K562 (cell line): ENCODE data around the gene EZH1. TPM values are rescaled to one million over a fixed set of nuclear protein-coding genes. Genes with fewer than 3 reads are reported as not detected.

Source experiments
- CBX2 ChIP-seq: fragments of 200-600 bp; sonication (generic); IDR thresholded peaks from one replicate; pipeline ENCODE4 v1.6.1; 2012; ENCODE audit warnings: mild to moderate bottlenecking, low read length, inconsistent platforms; ENCODE audit not compliant: insufficient read depth, poor library complexity, severe bottlenecking
- ELF4 ChIP-seq: fragments of 450-650 bp; formaldehyde crosslinking; IDR thresholded peaks from 2 replicates; pipeline ENCODE4 v1.4.0; 2022; ENCODE audit warnings: missing genetic modification characterization
- ETS1 ChIP-seq: conservative IDR thresholded peaks from 2 replicates; pipeline ENCODE4 v1.6.1; 2011; ENCODE audit warnings: low read depth, mild to moderate bottlenecking, low read length; ENCODE audit not compliant: control insufficient read depth
- FOXA1 ChIP-seq: fragments of 450-650 bp; IDR thresholded peaks from 2 replicates; pipeline ENCODE4 v1.6.1; 2016; ENCODE audit warnings: mild to moderate bottlenecking, borderline replicate concordance
- HBP1 ChIP-seq: fragments of 450-650 bp; formaldehyde crosslinking; IDR thresholded peaks from 2 replicates; pipeline ENCODE4 v1.4.0; 2022; ENCODE audit warnings: missing genetic modification characterization
- HMGXB4 ChIP-seq: sonication (generic); formaldehyde crosslinking; IDR thresholded peaks from 2 replicates; pipeline ENCODE4 v1.8.1; 2023; ENCODE audit warnings: mild to moderate bottlenecking, missing genetic modification reagents
- MBD1 ChIP-seq: fragments of 250-450 bp; sonication (Bioruptor Pico); IDR thresholded peaks from 2 replicates; pipeline ENCODE4 v1.8.0; 2022; ENCODE audit warnings: inconsistent platforms
- MTF1 ChIP-seq: fragments of 250-450 bp; sonication (Bioruptor Pico); IDR thresholded peaks from 2 replicates; pipeline ENCODE4 v1.9.0; 2021; ENCODE audit warnings: moderate library complexity, mild to moderate bottlenecking, inconsistent platforms, borderline replicate concordance
- POLR2G ChIP-seq: fragments of 200-400 bp; formaldehyde crosslinking; IDR thresholded peaks from 2 replicates; pipeline ENCODE4 v1.6.1; 2017; ENCODE audit warnings: low read depth, mild to moderate bottlenecking, antibody characterized with exemption, low read length, moderate library complexity
- RBM15 ChIP-seq: fragments of 200-400 bp; formaldehyde crosslinking; IDR thresholded peaks from 2 replicates; pipeline ENCODE4 v1.6.1; 2018; ENCODE audit warnings: mild to moderate bottlenecking, low read length, moderate library complexity; ENCODE audit not compliant: insufficient read depth
- RNF219 ChIP-seq: fragments of 250-450 bp; sonication (Bioruptor Pico); IDR thresholded peaks from 2 replicates; pipeline ENCODE4 v1.5.0; 2022; ENCODE audit warnings: mild to moderate bottlenecking
- SIN3B ChIP-seq: fragments of 450-650 bp; IDR thresholded peaks from 2 replicates; pipeline ENCODE4 v1.6.1; 2017; ENCODE audit warnings: low read depth, mild to moderate bottlenecking, moderate library complexity
- STAT5B ChIP-seq: fragments of 250-450 bp; sonication (Bioruptor Pico); IDR thresholded peaks from 2 replicates; pipeline ENCODE4 v1.8.0; 2021; ENCODE audit warnings: mild to moderate bottlenecking, inconsistent platforms
- ZBTB34 ChIP-seq: fragments of 250-450 bp; sonication (Bioruptor Pico); IDR thresholded peaks from 2 replicates; pipeline ENCODE4 v1.8.0; 2021; ENCODE audit warnings: mild to moderate bottlenecking, moderate library complexity
- ZNF124 ChIP-seq: sonication (generic); formaldehyde crosslinking; IDR thresholded peaks from 2 replicates; pipeline ENCODE4 v1.8.1; 2022; ENCODE audit warnings: missing genetic modification reagents
- ZSCAN32 ChIP-seq: fragments of 450-650 bp; formaldehyde crosslinking; IDR thresholded peaks from 2 replicates; pipeline ENCODE4 v1.4.0; 2020; ENCODE audit warnings: mild to moderate bottlenecking, moderate library complexity
- polyA plus RNA-seq, 8 experiments: library from polyadenylated mRNA; depleted of rRNA in 4 of 8; stranded (reverse) in 5 of 8; unstranded in 3 of 8; fragments of >200 nt; fragmentation: Nextera tagmentation in 2 of 8; fragmentation: Illumina TruSeq in 1 of 8; extraction: Ambion mirVana in 2 of 8; extraction: Trizol in 1 of 8; gene quantifications; 2 replicates each; pipeline versions ENCODE4 v1.2.1 to v1.2.3, GENCODE V29; 2011 to 2014; ENCODE audit warnings: inconsistent platforms in 1 of 8, missing spikeins in 1 of 8
- total RNA-seq, 7 experiments: library from RNA; depleted of rRNA in 6 of 7; stranded (reverse); fragments of >200 nt in 6 of 7; fragmentation: Illumina TruSeq in 2 of 7; extraction: Trizol in 2 of 7; gene quantifications; 2 replicates each; pipeline versions ENCODE4 v1.2.1 to v1.2.3, GENCODE V29; 2011 to 2021; ENCODE audit warnings: low replicate concordance in 1 of 7

EZH1 gene
- total and polyA plus RNA-seq, 9 of the 15 experiments (the other 6 are each of a cell fraction or from before 2014, with no cell fraction given): 8.6 to 40.8 (median 22.9) TPM

GRCh38 chr17:42677921-42678781, 66.7 kb downstream of the EZH1 start (continued):
- TF ChIP-seq ZNF124 (CRISPR knock-in tag): no peak
- TF ChIP-seq ZBTB34 (CRISPR knock-in tag): no peak
- 0 out of 2 replicates have a peak, but pooled peaks have one; percentile 13 for TF ChIP-seq ELF4
- TF ChIP-seq POLR2G: peak; percentile 87
- TF ChIP-seq ZSCAN32 (CRISPR knock-in tag): no peak
- no peak for TF ChIP-seq MTF1 (CRISPR knock-in tag)
- TF ChIP-seq HBP1 (CRISPR knock-in tag): no peak
- no peak for TF ChIP-seq RNF219 (CRISPR knock-in tag)
- no peak for TF ChIP-seq FOXA1
- TF ChIP-seq SIN3B: no peak
- TF ChIP-seq MBD1 (CRISPR knock-in tag): no peak
- TF ChIP-seq ETS1: no peak; the same call in 1 of the 2 replicates
- TF ChIP-seq STAT5B: no peak
- no peak for TF ChIP-seq CBX2
- TF ChIP-seq RBM15: no peak
- TF ChIP-seq HMGXB4: no peak
